Hepatic stellate cell (primary cell): Measurements from ENCODE around the gene KHDRBS1.
A peak's percentile ranks its signal among the peaks of the same experiment; 100 is the strongest.
"Not testable (repeated sequence)": the region's sequence is repeated elsewhere in the genome, so short reads cannot be mapped to it uniquely, and the experiment has no call there.

ENCODE experiments used
- DNase-seq: peaks from one replicate; pipeline ENCODE4 v3.0.0; 2011; ENCODE audit warnings: low spot score

The KHDRBS1 gene

DNA sequence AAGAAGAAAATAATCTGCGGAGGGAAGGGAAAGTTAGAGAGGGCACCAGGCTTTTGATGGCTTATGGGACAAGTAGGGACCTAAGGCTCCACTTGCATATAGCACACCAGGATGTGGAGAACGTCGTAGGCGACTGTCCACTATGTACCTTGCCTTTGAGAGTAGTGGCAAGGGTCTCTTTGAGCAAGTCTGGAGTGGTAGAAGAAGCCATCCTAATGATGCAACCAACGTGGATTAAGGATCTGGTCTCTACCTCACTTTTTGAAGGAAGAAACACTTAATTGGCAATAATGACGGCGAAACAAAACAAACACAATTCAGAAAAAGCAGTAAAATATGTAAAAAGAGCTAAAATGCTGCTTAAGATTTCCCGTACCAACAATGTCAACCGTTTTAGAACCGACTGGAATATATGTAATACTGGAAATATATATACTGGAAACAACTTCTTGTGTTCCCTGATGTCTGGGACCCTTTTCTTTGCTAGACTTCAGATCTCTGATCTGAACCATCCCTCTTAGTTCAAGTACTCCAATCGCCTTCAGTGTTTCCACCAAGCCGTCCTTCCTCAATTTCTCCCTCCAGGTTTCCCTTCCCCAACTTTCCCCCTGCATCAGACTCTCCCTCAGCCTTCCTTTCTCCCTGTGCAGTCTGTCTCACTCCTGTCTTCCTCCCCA lies 821 bp upstream of the KHDRBS1 start:
- no peak for DNase-seq

DNA sequence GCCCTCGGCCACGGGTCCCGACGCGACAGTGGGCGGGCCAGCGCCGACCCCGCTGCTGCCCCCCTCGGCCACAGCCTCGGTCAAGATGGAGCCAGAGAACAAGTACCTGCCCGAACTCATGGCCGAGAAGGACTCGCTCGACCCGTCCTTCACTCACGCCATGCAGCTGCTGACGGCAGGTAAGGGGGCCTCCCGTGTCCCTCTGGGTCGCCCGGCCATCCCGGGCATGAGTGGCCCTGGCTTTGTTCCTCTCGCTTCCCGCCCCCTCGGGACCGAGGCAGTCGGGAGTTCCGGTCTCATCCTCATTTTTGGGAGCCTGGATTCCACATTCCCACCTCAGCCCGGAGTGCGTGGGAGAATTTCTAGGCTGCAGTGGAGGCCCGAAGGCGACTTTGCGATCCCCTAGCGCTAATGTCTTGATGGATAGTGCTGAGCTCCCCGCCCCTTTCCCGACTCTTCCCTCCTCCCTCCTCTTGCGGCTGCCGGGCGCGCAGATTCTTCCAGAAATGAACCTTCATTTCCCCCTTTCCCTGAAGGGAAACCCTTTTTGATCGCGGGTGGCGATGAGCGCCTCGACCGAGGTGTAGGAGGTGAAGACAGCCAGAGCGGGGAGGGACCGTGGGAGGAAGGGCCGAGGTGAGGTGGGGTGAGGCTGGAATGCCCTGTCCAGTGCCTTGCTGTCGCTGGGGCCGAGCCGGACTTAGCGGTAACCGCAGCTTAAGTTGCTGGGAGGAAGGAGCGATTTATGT lies 705 bp downstream of the KHDRBS1 start:
- peak; percentile 70 for DNase-seq

DNA sequence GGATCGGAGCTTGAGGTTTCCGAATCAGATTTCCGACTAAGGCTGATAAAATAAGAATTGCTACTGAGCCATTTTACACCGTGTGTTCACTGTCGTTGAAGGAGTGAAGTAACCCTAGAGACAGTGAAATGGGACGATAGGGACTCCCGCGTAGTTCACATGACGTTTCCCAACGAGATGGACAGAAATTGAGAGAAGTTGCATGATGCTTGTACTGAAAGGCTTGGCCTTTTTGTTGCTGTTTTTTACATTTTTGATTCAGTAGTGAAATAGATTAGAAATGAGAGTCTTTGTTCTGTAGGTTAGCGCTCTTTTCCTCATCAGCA lies 1.2 kb downstream of the KHDRBS1 start:
- peak; percentile 30 for DNase-seq

DNA sequence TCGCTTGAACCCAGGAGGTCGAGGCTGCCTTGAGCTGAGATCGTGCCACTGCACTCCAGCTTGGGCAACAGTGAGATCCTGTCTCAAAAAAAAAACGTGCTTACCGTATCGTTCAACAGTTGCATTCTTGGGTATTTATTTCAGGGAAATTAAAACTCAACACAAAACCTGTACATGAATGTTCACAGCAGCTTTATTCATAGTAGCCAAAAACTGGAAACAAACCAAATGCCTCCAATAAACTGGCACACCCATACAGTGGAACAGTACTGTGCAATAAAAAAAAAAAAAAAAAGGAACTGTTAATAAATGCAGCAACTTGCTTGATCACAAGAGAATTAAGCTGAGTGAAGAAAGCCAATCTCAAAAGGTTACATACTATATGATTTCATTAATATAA lies 6.7 kb downstream of the KHDRBS1 start:
- no peak for DNase-seq

DNA sequence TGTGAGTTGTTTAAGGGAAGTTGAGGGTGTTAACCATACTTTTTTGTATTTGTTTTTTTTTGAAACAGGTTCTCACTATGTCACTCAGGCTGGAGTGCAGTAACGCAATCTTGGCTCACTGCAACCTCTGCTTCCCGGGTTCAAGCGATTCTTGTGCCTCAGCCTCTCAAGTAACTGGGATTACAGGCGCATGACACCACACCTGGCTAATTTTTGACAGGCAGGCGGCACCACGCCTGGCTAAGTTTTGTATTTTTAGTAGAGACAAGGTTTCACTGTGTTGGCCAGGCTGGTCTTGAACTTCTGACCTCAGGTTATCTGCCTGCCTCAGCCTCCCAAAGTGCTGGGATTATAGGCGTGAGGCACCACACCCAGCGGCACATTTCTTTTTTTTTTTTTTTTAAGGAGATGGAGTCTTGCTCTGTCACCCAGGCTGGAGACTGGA lies 7.9 kb downstream of the KHDRBS1 start:
- not testable (repeated sequence) for DNase-seq

DNA sequence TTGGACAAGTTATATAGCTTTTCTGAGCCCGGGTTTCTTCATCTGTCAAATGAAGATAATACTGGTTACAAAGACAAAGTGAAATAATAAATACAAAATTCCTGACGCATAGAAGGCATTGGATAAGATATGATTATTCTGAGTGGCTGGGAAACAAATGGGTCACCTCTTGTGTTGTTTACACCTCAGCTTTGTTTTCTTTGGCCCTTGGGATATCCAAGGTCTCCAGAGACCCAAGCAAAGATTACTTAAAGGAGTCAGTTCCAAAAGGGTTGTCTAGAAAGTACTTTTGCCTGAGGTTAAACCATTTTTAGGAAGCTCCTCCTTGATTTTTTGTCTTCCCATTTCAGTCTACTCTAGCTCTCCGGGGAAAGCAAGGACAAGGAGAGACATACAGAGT lies 9.7 kb downstream of the KHDRBS1 start:
- no peak for DNase-seq

DNA sequence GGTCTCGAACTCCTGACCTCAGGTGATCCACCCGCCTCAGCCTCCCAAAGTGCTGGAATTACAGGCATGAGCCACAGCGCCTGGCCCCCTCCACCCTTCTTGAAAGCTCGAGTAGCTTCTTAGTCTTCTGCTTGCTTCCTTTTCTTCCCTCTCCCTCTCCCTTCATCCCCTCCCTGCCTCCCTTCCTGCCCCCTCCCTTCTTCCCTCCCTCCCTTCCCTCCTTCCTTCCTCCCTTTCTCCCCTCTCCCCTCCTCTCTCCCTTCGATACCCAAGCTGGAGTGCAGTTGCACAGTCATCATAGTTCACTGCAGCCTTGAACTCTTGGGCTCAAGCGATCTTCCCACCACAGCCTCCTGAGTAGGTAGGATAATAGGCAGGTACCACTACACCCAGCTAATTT lies 11.8 kb downstream of the KHDRBS1 start:
- DNase-seq = no peak

DNA sequence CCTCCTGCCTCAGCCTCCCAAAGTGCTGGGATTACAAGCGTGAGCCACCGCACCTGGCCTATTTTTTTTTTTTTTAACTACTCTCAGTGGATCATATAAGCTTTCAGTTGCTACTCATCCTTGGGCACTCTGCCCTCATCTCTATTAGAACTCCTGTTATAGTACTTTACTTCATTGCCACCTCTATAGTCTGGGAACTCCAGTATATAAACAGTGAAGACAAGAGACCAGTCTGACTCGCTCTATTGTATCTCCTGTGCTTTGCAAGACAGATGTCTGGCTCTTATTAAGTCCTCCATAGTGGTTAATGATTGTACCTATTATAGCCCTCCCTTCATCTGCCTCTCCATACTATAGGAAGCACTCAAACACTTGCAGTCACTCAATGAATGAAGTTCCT lies 15.1 kb downstream of the KHDRBS1 start:
- DNase-seq = no peak

DNA sequence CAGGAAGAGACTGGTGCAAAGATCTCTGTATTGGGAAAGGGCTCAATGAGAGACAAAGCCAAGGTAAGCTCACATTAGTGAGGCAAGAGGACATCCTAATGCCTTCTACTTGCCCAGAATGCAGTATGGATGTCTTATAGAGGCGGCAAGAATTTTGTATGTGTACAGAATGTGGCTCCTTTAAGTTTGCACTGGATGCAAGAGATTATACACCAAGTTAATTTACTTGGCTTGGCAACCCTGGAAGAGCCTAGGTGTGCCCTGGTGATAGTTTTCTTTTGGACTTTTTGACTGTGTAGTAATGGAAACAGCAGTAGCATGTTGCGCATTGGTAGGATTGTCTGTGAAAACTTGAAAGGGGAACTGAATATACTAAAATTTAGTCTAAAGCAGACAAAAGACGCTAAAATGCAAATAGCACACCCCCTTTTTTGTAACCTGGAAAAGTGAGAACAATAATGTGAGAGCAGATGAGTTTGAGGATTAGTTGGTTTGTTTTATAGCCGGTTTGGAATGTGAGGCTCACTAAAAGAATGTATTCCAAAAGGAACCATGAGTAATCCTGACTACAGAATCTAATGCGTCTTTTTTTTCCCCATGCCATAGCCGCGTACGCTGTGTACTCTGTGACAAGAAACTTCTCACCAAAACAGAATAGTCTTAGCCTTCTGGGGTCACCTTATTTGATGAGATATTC lies 18.1 kb downstream of the KHDRBS1 start:
- peak; percentile 73 for DNase-seq

DNA sequence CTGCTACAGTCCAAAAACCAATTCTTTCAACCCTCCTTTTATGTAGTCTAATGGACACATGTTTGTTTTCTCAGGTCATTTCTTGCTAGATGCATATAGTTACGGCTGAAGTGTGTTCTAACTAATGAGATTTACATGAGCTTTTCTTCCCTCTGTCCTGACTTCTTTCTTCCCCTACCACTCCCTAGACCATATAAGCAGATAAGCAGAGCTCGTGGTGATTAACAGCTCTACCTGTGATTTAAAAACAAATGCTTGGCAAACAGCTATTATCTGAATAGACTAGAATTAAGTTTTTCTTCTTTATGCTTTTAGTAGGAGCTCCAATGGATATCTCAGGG lies 18.6 kb downstream of the KHDRBS1 start:
- DNase-seq = no peak

DNA sequence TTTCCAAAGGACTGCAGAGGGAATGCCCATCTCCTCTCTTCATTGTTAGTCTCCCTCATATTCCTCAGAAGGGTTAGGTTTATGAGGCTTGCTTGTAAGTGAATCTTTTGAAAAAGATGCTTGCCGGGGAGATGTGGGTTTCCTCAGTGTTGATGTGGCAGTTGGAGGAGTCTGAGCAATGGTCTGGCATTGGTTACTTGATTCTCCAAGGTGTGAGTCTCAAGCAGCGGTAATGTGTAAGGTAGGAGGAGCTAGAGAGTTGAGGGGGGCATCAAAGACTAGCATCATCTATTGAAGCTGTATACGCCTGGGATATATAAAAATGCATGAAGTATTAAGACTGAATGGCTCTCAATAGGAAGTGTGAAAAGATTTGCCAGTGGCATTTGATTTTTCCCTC lies 21.5 kb downstream of the KHDRBS1 start:
- DNase-seq = no peak

DNA sequence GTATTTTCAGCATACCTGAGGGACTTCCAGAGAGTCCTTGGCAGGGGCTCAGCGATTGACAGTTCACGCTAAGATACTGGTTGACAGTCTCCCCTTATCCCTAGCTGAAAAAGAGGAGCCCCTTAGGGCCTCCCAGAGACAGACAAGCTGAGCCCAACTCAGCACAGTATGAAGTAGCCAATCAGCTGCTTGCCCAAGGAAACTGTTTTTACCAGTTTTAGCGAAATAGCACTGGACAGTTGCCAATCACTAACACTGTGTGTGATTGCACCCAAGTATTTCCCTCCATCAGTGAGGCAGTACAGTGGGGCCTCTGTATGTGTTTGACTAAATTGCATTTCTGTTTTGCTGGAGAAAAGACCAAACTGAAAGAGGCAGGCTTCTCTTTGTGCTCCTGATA lies 27.0 kb downstream of the KHDRBS1 start:
- DNase-seq = no peak

DNA sequence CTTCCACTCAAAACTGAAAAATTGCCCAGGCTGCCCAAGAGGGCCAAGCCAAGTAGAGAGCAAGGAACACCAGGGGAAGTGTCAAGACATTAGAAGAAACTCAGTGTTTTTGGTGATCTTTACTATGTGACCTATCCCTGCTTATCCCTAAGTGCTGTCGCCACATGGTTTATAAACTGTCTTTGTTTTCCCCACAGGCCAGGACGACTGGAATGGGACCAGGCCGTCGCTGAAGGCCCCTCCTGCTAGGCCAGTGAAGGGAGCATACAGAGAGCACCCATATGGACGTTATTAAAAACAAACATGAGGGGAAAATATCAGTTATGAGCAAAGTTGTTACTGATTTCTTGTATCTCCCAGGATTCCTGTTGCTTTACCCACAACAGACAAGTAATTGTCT lies 28.7 kb downstream of the KHDRBS1 start:
- no peak for DNase-seq

DNA sequence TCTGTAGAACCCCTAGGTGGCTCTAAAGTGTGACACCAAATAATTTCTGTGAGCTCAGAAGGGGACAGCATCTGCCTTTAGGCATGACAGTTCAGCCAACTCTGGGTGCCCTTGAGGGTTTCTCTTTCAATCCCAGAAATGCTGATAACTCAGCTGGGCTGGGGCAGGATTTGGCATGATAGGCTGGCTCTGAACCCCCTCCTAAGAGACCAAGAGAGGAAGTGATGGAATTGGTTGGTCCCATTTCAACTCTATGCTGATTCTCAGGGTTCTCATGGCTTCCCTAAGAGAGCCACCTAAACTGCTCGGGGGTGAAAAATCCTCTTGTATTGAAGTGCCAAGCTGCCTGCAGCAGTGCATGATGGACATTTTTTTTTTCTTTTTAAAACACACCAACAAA lies 30.6 kb downstream of the KHDRBS1 start:
- DNase-seq = no peak

DNA sequence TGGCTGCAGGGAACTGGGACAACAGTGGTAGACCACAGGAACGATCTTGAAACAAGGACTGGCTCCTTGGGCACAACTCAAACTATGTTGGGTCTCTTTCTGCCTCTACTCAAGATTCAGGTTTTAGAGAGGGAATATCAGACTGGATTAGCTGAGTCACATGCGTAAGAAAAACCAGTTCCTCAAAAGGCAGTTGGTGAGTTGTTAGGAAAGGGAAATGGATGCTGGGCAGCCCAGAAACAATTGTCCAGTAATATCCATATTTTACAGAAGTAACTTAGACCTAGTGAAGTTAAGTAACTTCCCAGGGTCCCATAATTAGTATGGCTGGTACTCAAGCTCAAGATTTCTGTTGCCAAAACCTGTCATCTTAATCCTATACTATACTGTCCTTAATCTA lies 32.1 kb downstream of the KHDRBS1 start:
- DNase-seq = no peak

DNA sequence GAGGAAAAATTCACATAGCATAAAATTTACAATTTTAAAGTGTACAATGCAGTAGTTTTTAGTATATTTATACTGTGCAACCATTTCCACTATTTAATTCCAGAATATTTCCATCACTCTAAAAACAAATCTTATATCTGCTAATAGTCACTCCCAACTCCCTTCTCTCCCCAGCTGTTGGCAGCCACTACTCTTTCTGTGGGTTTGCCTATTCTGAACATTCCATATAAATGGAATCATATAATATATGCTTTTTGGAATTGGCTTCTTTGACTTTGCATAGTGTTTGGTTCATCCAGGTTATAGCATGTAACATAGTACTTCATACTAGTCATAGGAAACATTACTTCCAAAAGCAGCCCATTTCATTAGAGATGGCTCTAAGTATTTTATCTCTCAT lies 34.0 kb downstream of the KHDRBS1 start:
- peak; percentile 23 for DNase-seq

DNA sequence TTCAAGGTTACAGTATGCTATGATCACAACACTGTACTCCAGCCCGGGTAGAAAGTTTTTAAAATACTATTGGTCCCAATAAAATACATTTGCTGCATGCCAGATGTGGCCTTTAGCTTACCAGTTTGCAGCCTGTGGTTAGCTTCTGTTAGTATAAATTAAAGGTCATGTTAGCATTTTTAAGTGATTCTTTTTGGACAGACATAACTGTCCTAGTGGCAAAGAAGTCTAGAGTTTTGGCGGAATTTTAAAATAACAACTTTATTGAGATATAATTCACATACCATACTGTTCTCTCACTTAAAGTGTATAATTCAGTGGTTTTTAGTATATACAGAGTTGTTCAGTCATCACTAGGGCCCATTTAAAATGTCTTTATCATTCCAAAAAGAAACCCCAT lies 34.8 kb downstream of the KHDRBS1 start:
- no peak for DNase-seq

DNA sequence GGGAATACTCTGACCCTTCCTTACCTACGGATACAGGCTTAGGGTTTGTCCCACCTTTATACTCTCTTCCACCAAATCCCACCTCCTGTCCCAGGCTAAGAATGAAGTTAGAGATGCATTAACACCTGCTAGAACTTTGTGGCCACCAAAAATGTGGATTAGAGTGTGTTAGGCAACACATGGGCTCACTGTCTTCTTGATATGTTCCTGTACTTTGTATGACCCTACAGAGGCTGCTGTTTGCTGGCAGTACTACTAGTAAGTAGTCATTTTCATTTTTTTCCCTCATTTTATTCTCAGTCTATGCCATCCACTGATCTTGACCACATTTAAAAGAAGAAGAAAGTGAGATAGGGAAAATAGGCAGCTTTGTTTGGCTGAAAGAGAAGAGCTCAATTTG lies 38.0 kb downstream of the KHDRBS1 start:
- no peak for DNase-seq

DNA sequence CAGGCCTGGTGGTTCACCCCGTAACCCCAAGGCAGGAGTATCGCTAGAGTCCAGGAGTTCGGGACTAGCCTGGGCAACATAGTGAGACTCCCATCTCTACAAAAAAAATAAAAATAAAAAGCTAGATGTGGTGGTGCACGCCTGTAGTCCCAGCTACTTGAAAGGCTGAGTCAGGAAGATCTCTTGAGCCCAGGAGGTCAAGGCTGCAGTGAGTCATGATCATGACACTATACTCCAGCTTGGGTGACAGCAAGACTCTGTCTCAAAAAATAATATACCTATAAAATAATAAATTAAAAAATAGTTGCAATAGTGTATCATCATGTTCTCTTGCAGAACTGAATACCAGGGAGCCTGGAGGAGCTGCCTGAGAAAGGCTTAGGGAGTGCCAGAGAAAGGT lies 39.2 kb downstream of the KHDRBS1 start:
- no peak for DNase-seq

DNA sequence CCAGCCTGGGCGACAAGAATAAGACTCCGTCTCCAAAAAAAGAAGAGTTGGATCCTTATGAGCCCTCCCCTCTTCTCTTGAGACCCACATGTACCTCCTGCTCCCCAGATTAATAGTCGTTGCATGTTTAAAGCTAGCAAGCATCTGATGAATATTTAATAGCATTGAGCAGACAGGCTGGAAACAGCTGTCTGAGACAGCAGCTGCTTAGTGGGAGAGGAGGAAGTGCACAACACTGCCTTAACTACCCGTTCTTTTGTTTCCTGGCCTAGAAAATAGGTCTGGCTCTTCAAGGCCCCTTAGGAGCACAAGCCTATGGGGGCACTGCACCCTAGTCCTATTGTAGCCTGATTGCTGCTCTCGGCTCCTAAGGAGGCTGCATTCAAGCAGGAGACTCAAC lies 41.7 kb downstream of the KHDRBS1 start:
- DNase-seq = no peak

DNA sequence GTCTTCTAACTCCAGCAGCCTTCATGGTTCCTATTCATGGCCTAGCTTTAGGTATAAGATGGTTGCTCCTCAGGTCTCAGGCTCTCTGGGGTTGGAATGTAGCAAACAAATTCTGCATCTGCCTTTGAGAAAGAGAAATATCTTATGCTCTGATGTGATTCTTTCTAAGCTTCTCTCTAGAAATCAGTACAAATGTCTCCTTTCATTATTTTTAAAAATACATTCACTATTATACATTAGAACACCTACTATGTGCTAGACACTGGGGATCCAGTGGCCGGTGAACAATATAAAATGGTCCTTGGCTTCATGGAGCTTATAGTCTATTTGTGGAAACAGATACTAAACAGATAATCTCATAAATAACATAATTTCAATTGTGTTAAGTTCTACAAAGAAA lies 42.9 kb downstream of the KHDRBS1 start:
- DNase-seq = no peak

DNA sequence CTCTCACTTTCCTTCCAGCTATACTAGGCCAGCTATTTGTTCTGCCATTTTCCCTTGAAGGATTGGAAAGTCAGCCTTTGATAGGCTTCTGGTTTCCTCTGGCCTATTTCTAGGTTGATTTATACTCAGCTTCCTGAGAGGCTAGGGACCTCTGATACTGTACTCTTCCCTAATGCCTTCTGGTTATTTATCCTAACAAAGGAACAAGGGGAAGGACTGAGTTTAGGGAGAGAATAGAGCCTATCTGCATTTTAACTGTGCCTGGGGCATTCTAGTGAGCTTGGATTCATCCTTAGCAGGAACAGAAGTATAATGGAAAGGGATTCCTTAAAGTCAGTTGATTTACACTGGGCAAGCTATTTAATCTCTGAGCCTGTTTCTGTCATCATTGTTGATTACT lies 47.2 kb downstream of the KHDRBS1 start:
- DNase-seq = no peak

DNA sequence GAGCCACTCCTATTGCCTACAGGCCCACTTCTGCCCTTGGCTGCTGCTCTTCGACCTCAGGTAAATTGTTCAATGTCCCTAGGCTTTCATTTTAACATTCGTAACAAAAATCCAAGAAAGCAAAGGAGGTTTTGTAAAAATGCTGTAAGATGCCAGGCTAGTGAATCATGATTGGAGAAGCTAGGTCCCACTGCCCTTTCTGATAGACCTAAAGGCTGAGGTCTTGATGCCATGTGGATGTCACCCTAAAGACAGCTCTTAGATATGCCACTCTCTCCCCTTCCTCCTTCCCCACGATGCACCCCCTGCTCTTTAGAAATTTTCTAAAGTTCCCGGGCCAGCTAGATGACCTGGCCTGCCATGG lies 49.2 kb downstream of the KHDRBS1 start:
- peak; percentile 24 for DNase-seq

DNA sequence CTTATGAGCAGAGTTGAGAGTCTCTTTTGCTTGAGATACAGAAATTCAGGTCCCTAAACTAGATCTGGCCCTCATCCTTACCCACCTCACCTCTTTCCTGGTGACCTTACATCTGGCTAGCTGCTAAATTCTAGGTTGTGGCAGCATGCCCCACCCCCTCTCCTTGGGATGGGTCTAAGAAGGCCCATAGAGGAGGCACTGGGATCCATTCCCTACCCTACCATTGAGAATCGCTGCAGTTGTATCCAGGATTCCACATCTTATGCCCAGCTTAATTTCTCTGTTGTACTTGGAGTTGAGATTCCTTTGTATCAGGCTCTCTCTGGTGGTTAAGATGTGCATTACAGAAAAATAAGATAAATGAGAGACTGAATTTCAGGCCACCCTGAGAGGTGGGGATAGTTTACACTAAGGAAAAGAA lies 49.6 kb downstream of the KHDRBS1 start:
- DNase-seq = peak; percentile 70
